Measurements from ENCODE around the gene ZBTB46. TPM values are rescaled to one million over a fixed set of nuclear protein-coding genes. Genes with fewer than 3 reads are reported as not detected.
"Not testable (repeated sequence)": the region's sequence is repeated elsewhere in the genome, so short reads cannot be mapped to it uniquely, and the experiment has no call there.

Gene ZBTB46
- total and polyA plus RNA-seq, 2 donors = 3.7 to 5.8 TPM

- Histone ChIP-seq H3K9me3 (ENCODE audit: control insufficient read depth in 2 of 2, insufficient read depth in 1 of 2, low read length in 1 of 2) (peaks cover 0 to 19% of the 10 kb centered on the region in 2 donors), H3K27me3 (ENCODE audit: control insufficient read depth in 2 of 2, insufficient read depth in 1 of 2, low read length in 1 of 2) (peaks cover 0 to 5% of the 10 kb centered on the region in 2 donors), H3K36me3 (ENCODE audit: control insufficient read depth in 2 of 2, insufficient read depth in 2 of 2, low read length in 1 of 2) (peaks cover 36 to 47% of the 10 kb centered on the region in 2 donors), H3K4me1 (ENCODE audit: control insufficient read depth in 2 of 2, insufficient read depth in 2 of 2, low read length in 2 of 2) (peaks cover 68 to 94% of the 10 kb centered on the region in 2 donors), H3K4me3 (ENCODE audit: low read length in 2 of 2) (no peak overlapping the region), H3K27ac (ENCODE audit: low read depth in 1 of 2, low read length in 1 of 2) (peak overlapping the region; percentile 4 to 19)
- 60% methylated on average over 18 of the region's 18 CpGs for WGBS
- DNase-seq (ENCODE audit: low read depth in 6 of 9, low spot score in 9 of 9) = no peak
These were observed 97.4 kb downstream of the ZBTB46 start for GRCh38 chr20:63733579-63734081.

DNA sequence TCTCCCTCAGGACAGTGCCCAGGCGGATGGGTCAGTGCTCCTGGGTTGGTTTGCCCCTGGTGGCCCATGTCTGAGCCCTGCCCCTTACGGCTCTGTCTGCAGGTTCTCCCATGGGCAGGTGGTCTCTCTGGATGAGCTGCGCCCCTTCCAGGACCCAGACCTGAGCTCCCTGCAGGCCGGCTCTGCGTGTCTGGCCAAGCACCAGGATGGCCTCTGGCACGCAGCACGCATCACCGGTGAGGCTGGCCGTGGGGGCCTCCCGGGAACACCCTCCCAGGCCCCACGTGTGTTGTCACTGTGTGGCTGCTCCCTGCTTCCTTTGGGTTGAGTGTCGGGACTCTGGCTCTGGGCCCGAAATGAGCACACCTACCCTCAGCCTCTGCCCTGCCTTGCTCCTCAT is 97.9 kb downstream of the ZBTB46 start:
- Histone ChIP-seq H3K4me3 (ENCODE audit: low read length in 2 of 2) (no peak overlapping the region), H3K4me1 (ENCODE audit: control insufficient read depth in 2 of 2, insufficient read depth in 2 of 2, low read length in 2 of 2) (peaks cover 68 to 94% of the 10 kb centered on the region in 2 donors), H3K27me3 (ENCODE audit: control insufficient read depth in 2 of 2, insufficient read depth in 1 of 2, low read length in 1 of 2) (no peaks in the 10 kb centered on the region), H3K36me3 (ENCODE audit: control insufficient read depth in 2 of 2, insufficient read depth in 2 of 2, low read length in 1 of 2) (peaks cover 31 to 41% of the 10 kb centered on the region in 2 donors), H3K9me3 (ENCODE audit: control insufficient read depth in 2 of 2, insufficient read depth in 1 of 2, low read length in 1 of 2) (peaks cover 0 to 19% of the 10 kb centered on the region in 2 donors), H3K27ac (ENCODE audit: low read depth in 1 of 2, low read length in 1 of 2) (peak overlapping the region in 1 of 2 donors; percentile 19)
- WGBS = 96% methylated on average over 13 of the region's 13 CpGs
- no peak for DNase-seq (ENCODE audit: low read depth in 6 of 9, low spot score in 9 of 9)

DNA sequence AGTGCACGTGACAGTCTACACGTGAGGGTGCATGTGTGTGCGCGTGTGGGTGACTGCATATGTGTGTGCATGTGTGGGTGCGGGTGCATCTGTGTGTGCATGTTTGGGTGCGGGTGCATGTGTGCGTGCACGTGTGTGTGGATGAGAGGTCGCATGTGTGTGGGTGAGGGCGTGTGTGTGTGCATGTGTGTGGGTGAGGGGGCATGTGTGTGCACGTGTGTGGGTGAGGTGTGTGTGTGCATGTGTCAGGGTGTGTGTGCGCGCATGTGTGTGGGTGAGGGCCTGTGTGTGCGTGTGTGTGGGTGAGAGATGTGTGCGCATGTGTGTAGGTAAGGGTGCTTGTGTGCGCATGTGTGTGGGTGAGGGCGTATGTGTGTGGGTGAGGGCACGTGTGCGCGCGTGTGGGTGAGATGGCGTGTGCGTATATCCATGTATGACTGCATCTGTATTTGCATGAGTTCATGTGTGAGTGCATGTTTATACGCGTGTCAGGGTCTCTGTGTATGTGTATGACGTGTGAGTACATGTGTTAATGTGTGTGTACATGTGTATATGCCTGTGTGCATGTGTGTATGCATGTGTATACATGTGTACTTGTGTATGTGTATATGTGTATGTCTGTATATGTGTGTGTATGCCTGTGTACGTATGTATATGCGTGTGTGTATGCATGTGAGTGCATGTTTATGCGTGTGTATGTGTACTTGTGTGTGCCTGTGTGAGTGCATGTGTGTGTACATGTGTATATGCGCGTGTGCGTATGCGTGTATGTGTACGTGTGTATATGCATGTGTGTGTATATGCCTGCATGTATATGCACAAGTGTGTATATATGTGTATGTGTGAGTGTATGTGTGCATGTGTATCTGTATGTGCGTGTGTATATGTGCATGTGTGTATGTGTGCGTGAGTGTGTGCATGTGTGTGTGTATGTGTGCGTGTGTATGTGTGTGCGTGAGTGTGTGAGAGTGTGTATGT is 98.7 kb downstream of the ZBTB46 start:
- Histone ChIP-seq H3K27ac (ENCODE audit: low read depth in 1 of 2, low read length in 1 of 2) (no peak overlapping the region), H3K4me1 (ENCODE audit: control insufficient read depth in 2 of 2, insufficient read depth in 2 of 2, low read length in 2 of 2) (peaks cover 71 to 94% of the 10 kb centered on the region in 2 donors), H3K36me3 (ENCODE audit: control insufficient read depth in 2 of 2, insufficient read depth in 2 of 2, low read length in 1 of 2) (peaks cover 30 to 40% of the 10 kb centered on the region in 2 donors), H3K9me3 (ENCODE audit: control insufficient read depth in 2 of 2, insufficient read depth in 1 of 2, low read length in 1 of 2) (peaks cover 0 to 19% of the 10 kb centered on the region in 2 donors), H3K4me3 (ENCODE audit: low read length in 2 of 2) (no peak overlapping the region), H3K27me3 (ENCODE audit: control insufficient read depth in 2 of 2, insufficient read depth in 1 of 2, low read length in 1 of 2) (no peaks in the 10 kb centered on the region)
- DNase-seq (ENCODE audit: low read depth in 6 of 9, low spot score in 9 of 9) = no peak
- WGBS = 91% methylated on average over 38 of the region's 38 CpGs

GRCh38 chr20:63731410-63731809 is 99.7 kb downstream of the ZBTB46 start:
- WGBS = 88% methylated on average over 5 of the region's 5 CpGs
- peak overlapping the region in 1 of 2 donors; percentile 9 for H3K4me3 ChIP-seq (ENCODE audit: low read length in 2 of 2)
- peak overlapping the region; percentile 93 to 99 for H3K27ac ChIP-seq (ENCODE audit: low read depth in 1 of 2, low read length in 1 of 2)
- peaks cover 71 to 90% of the 10 kb centered on the region in 2 donors for H3K4me1 ChIP-seq (ENCODE audit: control insufficient read depth in 2 of 2, insufficient read depth in 2 of 2, low read length in 2 of 2)
- H3K9me3 ChIP-seq (ENCODE audit: control insufficient read depth in 2 of 2, insufficient read depth in 1 of 2, low read length in 1 of 2) = peaks cover 0 to 12% of the 10 kb centered on the region in 2 donors
- H3K27me3 ChIP-seq (ENCODE audit: control insufficient read depth in 2 of 2, insufficient read depth in 1 of 2, low read length in 1 of 2) = no peaks in the 10 kb centered on the region
- peaks cover 35 to 41% of the 10 kb centered on the region in 2 donors for H3K36me3 ChIP-seq (ENCODE audit: control insufficient read depth in 2 of 2, insufficient read depth in 2 of 2, low read length in 1 of 2)
- DNase-seq (ENCODE audit: low read depth in 6 of 9, low spot score in 9 of 9) = no peak

DNA sequence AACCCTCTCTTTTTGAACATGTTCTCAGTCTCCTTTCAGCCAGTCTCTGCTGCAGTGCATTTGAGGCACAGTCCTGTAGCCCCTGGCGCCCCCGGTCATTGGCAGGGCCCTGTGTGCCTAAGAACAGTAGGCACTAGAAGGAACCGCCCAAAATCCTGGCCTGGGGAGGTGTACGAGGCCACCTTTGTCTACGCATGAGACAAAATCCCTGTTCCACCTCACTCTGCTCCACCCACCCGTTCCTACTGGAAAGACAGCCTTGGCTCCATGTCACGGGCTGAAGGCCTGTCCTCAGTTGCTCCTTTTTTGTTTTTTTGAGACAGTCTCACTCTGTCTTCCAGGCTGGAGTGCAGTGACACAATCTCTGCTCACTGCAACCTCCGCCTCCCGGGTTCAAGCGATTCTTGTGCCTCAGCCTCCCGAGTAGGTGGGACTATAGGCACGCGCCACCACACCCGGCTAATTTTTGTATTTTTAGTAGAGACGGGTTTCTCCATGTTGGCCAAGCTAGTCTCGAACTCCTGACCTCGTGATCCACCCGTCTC is 100.8 kb downstream of the ZBTB46 start:
- 72% methylated on average over 18 of the region's 18 CpGs for WGBS
- H3K4me3 ChIP-seq (ENCODE audit: low read length in 2 of 2); H3K27me3 ChIP-seq (ENCODE audit: control insufficient read depth in 2 of 2, insufficient read depth in 1 of 2, low read length in 1 of 2); DNase-seq (ENCODE audit: low read depth in 6 of 9, low spot score in 9 of 9): not testable (repeated sequence)
- Histone ChIP-seq H3K9me3 (ENCODE audit: control insufficient read depth in 2 of 2, insufficient read depth in 1 of 2, low read length in 1 of 2) (peaks cover 0 to 16% of the 10 kb centered on the region in 2 donors), H3K4me1 (ENCODE audit: control insufficient read depth in 2 of 2, insufficient read depth in 2 of 2, low read length in 2 of 2) (peaks cover 61 to 78% of the 10 kb centered on the region in 2 donors), H3K27ac (ENCODE audit: low read depth in 1 of 2, low read length in 1 of 2) (peak overlapping the region; percentile 88 to 99), H3K36me3 (ENCODE audit: control insufficient read depth in 2 of 2, insufficient read depth in 2 of 2, low read length in 1 of 2) (peaks cover 37 to 39% of the 10 kb centered on the region in 2 donors)

DNA sequence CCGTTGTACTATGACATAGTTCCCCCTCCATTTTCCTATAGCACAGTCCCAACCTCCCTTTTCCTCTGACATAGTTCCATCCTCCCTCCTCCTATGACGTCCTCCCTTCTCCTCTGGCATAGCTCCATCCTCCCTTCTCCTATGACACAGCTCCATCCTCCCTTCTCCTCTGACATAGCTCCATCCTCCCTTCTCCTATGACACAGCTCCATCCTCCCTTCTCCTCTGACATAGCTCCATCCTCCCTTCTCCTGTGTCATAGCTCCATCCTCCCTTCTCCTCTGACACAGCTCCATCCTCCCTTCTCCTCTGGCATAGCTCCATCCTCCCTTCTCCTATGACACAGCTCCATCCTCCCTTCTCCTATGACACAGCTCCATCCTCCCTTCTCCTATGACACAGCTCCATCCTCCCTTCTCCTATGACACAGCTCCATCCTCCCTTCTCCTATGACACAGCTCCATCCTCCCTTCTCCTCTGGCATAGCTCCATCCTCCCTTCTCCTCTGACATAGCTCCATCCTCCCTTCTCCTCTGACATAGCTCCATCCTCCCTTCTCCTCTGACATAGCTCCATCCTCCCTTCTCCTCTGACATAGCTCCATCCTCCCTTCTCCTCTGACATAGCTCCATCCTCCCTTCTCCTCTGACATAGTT is 108.0 kb downstream of the ZBTB46 start:
- DNase-seq (ENCODE audit: low read depth in 6 of 9, low spot score in 9 of 9); H3K27ac ChIP-seq (ENCODE audit: low read depth in 1 of 2, low read length in 1 of 2); H3K4me3 ChIP-seq (ENCODE audit: low read length in 2 of 2); H3K27me3 ChIP-seq (ENCODE audit: control insufficient read depth in 2 of 2, insufficient read depth in 1 of 2, low read length in 1 of 2): not testable (repeated sequence)
- 89% methylated on average over 2 of the region's 2 CpGs for WGBS
- H3K9me3 ChIP-seq (ENCODE audit: control insufficient read depth in 2 of 2, insufficient read depth in 1 of 2, low read length in 1 of 2) = peaks cover 1 to 27% of the 10 kb centered on the region in 2 donors
- peaks cover 5 to 11% of the 10 kb centered on the region in 2 donors for H3K4me1 ChIP-seq (ENCODE audit: control insufficient read depth in 2 of 2, insufficient read depth in 2 of 2, low read length in 2 of 2)
- H3K36me3 ChIP-seq (ENCODE audit: control insufficient read depth in 2 of 2, insufficient read depth in 2 of 2, low read length in 1 of 2) = peaks cover 44 to 47% of the 10 kb centered on the region in 2 donors

DNA sequence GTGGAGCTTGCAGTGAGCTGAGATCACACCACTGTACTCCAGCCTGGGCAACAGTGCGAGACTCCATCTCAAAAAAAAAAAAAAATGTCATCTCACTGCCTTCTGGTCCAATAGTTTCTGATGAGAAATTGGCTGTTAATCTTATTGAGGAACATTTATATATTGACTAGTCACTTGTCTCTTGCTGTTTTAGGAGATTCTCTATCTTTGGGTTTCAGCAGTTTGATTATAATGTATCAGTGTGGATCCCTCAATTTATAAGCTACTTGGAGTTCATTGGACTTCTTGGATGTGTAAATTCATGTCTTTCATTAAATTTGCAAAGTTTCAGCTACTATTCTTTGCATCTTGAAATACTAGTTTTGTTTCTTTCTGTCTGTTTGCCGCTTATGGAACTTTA is 112.1 kb downstream of the ZBTB46 start:
- Histone ChIP-seq H3K4me3 (ENCODE audit: low read length in 2 of 2) (no peak overlapping the region), H3K27ac (ENCODE audit: low read depth in 1 of 2, low read length in 1 of 2) (no peak overlapping the region), H3K9me3 (ENCODE audit: control insufficient read depth in 2 of 2, insufficient read depth in 1 of 2, low read length in 1 of 2) (peaks cover 4 to 28% of the 10 kb centered on the region in 2 donors), H3K4me1 (ENCODE audit: control insufficient read depth in 2 of 2, insufficient read depth in 2 of 2, low read length in 2 of 2) (no peaks in the 10 kb centered on the region), H3K36me3 (ENCODE audit: control insufficient read depth in 2 of 2, insufficient read depth in 2 of 2, low read length in 1 of 2) (peaks cover 46 to 62% of the 10 kb centered on the region in 2 donors), H3K27me3 (ENCODE audit: control insufficient read depth in 2 of 2, insufficient read depth in 1 of 2, low read length in 1 of 2) (no peaks in the 10 kb centered on the region)
- WGBS = 100% methylated on average over 2 of the region's 2 CpGs
- no peak for DNase-seq (ENCODE audit: low read depth in 6 of 9, low spot score in 9 of 9)

- no peak for DNase-seq (ENCODE audit: low read depth in 6 of 9, low spot score in 9 of 9)
- Histone ChIP-seq H3K27ac (ENCODE audit: low read depth in 1 of 2, low read length in 1 of 2) (no peak overlapping the region), H3K4me1 (ENCODE audit: control insufficient read depth in 2 of 2, insufficient read depth in 2 of 2, low read length in 2 of 2) (peaks cover 0 to 3% of the 10 kb centered on the region in 2 donors), H3K27me3 (ENCODE audit: control insufficient read depth in 2 of 2, insufficient read depth in 1 of 2, low read length in 1 of 2) (no peaks in the 10 kb centered on the region), H3K4me3 (ENCODE audit: low read length in 2 of 2) (no peak overlapping the region), H3K36me3 (ENCODE audit: control insufficient read depth in 2 of 2, insufficient read depth in 2 of 2, low read length in 1 of 2) (peaks cover 39 to 65% of the 10 kb centered on the region in 2 donors), H3K9me3 (ENCODE audit: control insufficient read depth in 2 of 2, insufficient read depth in 1 of 2, low read length in 1 of 2) (peaks cover 4 to 29% of the 10 kb centered on the region in 2 donors)
- WGBS = 99% methylated on average over 5 of the region's 5 CpGs
These were observed 116.2 kb downstream of the ZBTB46 start for GRCh38 chr20:63714858-63715257.
